HG03280 (cell line): Measurements from ENCODE around the gene SLC8A2.
A peak's percentile ranks its signal among the peaks of the same experiment; 100 is the strongest.

Experiments used
- ATAC-seq: cut with Tn5 transposase; IDR thresholded peaks from one replicate; pipeline ENCODE4 v1.9.1; 2021; ENCODE audit warnings: mild to moderate bottlenecking, moderate library complexity; ENCODE audit not compliant: unreplicated experiment

SLC8A2 gene

GRCh38 chr19:47461876-47462275 is 9.8 kb downstream of the SLC8A2 start:
- no peak for ATAC-seq

GRCh38 chr19:47459477-47459876 is 12.2 kb downstream of the SLC8A2 start:
- no peak for ATAC-seq

- ATAC-seq = no peak
These were observed 13.0 kb downstream of the SLC8A2 start for GRCh38 chr19:47458672-47459071.

DNA sequence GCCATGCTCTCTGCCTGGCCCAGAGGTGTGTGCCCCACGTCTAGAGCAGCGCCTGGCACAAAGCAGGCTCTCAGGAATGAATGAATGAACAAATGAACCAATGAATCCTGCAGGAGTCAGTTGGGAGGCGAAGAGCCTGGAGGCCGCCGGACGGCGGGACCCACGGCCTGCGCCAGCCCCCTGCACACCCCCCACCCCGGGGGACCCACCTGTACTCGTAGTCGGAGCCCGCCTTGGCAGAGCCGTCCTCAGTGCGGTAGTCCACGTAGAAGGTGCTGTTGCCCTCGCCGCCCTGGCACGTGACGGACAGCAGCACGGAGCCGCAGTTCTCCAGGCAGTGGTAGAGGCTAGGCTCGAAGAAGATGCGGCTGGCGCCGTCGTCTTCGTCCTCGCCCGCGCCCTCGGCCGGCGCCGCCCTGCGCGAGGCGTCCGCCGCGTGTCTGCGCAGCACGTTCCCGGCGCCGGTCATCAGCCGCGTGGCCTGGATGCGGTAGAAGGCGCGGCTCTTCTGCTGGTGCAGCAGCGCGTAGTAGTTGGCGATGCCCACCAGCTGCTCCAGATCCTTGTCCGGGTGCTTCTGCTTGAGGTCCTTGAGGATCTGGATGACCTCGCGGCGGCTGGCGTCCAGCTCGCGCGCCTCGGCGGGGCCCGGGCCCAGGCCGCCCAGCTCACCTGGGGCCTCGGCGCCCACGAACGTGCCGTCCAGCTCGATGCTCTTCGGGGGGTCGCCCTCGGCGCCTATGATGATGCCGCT is 14.8 kb downstream of the SLC8A2 start:
- no peak for ATAC-seq

DNA sequence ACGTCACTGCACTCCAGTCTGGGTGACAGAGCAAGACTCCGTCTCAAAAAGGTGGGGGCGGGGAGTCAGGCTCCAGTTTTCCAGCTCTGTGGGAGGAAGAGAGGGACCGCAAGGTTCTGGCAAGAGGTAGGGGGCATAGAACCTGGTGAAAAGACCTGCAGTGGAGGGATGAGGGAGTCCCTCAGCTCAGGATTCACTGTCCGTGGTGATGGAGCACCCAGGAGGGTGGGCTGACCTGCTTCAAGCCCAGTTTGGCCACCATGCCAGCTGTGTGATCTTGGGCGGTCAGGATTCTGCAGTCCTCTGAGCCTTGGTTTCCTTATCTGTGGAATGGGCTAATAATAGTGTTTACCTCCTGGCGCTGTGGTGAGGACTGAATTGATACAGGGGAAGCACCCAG is 21.2 kb downstream of the SLC8A2 start:
- ATAC-seq = no peak

DNA sequence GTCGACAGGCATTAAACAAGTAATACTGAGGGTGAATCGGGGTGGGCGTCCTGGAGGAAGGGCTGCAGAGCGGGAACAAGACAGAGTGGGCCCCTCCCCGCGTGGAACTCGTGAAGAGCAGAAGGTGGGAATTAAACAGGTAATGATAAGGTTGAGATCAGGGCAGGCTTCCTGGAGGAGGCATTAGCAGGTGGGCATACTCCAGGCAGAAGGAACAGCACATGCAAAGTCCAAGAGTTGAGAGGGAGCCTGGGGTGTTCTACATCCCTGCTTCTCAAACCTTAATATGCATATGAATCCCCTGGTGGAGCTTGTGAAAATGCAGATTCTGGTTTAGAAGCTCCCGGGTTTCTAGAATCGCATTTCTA is 23.3 kb downstream of the SLC8A2 start:
- ATAC-seq = no peak

DNA sequence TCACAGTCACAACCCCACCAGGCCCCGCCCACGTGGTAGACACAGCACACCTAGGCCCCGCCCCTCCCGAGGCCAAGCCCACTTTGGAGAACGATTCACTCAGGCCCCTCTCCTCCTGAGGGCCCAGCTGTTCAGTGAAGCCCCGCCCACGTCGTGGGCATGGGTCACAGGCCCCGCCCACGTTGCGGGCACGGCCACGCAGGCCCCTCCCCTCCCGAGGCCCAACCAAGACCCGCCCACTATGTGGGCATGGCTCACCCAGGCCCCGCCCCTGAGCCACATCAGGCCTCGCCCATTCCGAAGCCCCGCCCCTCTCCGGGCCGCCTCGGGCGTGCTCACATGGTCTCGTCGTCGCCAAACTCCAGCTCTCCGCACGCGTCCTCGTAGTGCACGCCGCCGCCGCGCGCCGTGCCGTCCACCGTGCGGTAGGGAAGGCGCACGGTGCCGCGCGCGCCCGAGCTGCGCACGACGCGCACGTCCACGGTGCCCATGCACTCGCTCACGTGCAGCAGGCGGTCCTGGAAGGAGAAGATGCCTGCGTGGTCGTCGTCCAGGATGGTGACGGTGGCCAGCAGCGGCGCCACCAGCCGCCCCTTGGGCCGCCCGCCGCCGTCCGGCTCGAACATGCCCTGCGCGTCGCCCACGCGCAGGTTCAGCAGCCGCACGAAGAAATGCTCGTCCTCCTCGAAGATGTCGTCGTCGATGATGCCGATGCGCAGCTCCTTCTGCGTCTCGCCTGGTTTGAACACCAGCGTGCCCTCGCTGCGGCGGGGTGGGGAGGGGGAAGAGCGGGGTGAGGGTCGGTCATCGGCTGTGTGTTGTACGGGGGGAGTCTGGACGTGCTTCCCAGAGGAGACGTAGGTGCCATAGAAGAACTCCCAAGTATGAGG is 24.0 kb downstream of the SLC8A2 start:
- ATAC-seq = no peak

DNA sequence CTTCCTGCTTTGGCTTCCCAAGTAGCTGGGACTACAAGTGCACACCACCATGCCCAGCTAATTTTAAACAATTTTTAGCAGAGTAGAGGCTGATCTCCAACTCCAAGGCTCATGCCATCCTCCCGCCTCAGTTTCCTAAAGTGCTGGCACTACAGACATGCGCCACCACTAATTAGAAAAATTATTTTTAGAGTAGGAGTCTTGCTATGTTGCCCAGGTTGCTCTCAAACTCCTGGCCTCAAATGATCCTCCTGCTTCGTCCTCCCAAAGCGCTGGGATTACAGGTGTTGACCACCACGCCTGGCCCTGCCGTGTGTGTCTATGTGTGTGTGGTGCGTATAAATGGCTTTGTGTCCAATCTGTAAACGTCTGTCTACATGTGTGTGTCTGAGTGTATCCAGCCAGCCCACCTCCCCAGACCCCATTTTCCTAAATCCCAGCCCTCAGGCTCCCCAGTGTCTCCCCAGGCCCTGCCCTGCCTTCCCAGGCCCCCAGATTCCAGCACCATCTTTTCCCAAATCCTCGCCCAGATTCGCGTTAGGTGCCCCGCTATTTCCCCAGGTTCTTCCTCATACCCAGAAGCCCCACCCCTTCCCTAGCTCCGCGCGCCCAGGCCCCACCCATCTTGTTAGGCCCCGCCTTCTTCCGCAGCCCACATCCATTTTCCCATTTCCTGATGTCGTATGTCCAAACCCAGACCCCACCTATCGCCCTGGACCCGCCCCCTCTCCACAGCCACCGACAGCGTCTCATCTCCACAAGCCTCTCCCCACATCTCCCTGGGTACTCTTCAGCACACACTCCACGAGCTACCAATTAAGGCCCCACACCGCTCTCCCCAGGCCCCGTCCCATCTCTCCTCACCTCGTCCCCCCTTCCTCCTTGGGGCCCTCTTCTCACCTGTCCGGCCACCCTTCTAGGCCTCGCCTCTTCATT is 24.9 kb downstream of the SLC8A2 start:
- ATAC-seq = no peak

DNA sequence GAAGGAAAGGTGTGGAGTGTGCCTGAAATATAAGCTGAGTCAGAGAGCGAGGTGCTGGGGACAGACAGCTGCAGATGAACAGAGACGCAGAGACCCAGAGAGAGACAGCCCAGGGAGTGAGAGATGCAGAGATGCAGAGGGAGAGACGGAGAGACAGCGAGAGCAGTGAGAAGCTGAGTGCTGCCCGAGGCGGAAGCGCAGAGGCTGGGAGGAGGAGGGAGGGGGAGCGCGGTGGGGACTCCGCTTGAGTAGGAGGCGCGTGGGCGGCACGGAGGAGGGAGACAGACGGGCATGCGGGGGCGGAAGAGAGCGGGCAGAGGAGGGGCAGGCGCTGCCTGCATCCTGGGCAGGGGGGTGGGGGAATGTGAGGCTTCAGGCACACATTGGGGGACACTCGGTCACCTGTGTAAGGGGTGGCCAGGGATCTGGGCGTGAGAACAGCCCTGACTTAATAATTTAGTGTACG is 25.7 kb downstream of the SLC8A2 start:
- no peak for ATAC-seq

DNA sequence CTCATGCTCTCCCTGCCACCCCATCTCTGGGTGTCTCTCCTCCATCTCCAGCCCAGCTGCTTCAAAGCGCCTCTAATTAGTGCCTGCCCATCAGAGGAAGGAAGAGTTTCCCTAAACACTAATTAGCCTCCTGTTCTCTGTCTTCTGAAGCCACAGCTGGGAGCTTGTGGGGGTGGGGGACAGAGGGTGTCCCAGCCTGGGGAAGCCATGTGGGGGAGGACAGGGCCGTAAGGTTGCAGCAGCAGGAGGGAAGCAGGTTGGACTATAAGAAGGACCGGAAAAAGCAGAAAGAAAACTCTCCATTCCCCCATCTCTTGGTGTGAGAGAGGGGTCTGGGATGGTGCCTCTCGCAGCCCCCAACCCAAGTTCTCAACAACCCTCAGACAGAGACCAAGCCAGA is 26.2 kb downstream of the SLC8A2 start:
- no peak for ATAC-seq

GRCh38 chr19:47444388-47444821 is 27.3 kb downstream of the SLC8A2 start:
- no peak for ATAC-seq

DNA sequence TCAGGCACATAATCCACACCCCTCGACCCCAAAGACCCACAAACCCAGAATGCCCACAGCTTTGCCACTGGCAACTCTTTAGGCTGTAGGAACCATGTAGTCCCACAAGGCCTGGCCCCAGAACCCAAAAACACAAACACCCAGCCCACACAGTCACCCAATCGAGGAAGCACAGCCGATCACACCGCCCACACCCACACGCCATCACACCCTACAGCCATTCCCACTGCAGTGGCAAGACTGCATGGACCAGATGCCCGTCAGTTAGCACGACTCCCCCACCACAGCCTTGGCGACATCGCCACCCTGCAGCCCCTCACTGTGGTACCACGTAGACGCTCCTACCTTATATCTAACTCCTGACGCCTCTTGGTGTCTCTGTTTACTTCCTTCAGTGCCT is 28.4 kb downstream of the SLC8A2 start:
- no peak for ATAC-seq

- ATAC-seq = no peak
These were observed 32.9 kb downstream of the SLC8A2 start for GRCh38 chr19:47438793-47439220.

- ATAC-seq = no peak
These were observed 34.2 kb downstream of the SLC8A2 start for GRCh38 chr19:47437500-47437899.

DNA sequence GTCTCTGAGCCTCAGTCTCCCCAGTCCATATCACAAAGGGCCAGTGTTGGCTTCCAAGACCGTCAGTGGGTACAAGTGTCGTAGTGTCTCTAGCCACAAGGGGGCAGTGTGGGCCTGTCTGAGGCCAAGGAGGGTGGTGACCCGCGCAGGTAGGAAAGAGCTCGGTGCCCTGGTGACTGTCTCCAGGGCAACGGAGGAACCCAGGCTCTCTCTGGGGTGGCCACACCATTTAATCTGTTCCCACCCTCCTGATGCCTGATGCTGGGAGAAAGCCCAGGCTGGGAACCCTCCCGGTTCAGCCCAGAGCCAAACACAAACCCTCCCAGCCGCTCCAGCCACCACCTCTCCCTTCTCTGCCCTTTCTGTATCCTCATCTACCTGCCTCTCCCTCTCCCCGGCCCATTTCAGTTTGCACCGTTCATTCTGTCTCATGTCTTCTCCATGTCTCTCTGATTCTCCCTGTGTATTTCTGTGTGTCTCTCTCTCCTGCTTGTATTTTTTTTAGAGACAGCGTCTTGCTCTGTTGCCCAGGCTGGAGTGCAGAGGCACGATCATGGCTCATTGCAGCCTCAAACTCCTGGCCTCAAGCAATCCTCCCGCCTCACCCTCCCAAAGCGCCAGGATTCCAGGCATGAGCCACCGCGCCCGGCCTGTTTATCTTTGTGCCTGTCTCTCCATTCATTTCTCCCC is 34.8 kb downstream of the SLC8A2 start:
- ATAC-seq = peak; percentile 50

DNA sequence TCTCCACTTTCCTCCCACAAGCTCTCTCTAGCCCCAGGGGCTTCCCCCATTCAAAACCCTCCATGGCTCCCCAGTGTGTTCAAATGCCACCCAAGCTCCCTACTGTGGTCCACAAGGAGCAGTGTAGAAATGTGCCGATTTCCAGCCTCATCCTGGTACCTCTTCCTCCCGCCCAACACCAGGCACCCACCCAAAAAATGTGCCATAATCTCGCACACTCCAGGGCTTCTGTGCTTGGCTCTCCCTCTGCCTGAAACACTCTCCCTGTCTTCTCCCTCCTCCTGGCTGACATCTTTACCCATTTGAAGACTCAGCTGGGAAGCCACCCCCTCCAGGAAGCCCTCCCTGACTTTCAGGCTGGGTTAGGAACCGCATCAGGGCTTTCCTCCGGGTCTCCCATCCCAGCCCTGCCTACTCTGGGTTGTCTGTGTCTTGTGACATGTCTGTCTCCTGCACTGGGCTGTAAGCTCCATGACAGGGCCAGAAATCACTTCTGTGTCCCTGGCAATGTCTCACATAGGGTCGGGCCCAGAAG is 35.7 kb downstream of the SLC8A2 start:
- ATAC-seq = no peak

- no peak for ATAC-seq
These were observed 36.5 kb downstream of the SLC8A2 start for GRCh38 chr19:47435196-47435595.

DNA sequence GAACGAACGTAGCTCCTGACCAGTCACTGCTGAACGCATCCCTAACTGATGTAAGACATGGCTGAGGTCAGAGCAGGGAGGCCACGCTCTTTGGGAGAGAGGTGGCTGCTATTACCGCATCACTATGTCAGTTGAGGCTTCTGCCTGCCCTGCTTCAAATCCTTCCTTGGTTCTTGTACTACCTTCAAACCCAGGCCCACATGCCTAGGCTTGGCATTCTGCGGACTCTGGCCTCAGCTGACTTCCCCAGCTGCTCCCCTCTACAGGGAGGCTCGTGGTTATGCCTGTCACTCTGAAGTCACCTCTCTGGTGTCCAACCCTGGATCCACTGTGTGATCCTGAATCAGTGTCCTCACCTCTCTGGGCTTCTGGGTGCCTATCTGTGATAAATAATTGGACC is 37.6 kb downstream of the SLC8A2 start:
- ATAC-seq = no peak

DNA sequence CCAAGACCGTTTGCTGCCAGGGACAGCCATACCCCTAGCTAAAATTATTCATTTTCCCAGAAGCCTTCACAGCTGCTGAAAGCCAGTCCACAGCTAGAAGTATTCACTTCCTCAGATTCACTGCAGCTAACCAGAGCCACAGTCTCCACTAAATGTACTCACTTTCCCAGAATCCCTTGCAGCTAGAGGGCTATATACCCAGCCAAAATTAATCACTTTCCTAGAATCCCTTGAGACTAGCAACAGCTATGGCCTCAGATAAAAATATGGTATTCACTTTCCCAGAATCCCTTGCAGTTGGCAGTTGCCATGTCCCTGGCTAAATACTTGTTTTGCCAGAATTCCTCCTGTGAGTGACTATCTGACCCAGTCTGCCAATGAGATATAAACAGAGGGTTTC is 38.6 kb downstream of the SLC8A2 start:
- no peak for ATAC-seq

- no peak for ATAC-seq
These were observed 39.2 kb downstream of the SLC8A2 start for GRCh38 chr19:47432499-47432898.
